ENCODE data around the gene MORN2. TPM values are rescaled to one million over a fixed set of nuclear protein-coding genes. Genes with fewer than 3 reads are reported as not detected.

MORN2 gene
- total RNA-seq, 1 donor from 2014 or later, result 16.6 TPM

DNA sequence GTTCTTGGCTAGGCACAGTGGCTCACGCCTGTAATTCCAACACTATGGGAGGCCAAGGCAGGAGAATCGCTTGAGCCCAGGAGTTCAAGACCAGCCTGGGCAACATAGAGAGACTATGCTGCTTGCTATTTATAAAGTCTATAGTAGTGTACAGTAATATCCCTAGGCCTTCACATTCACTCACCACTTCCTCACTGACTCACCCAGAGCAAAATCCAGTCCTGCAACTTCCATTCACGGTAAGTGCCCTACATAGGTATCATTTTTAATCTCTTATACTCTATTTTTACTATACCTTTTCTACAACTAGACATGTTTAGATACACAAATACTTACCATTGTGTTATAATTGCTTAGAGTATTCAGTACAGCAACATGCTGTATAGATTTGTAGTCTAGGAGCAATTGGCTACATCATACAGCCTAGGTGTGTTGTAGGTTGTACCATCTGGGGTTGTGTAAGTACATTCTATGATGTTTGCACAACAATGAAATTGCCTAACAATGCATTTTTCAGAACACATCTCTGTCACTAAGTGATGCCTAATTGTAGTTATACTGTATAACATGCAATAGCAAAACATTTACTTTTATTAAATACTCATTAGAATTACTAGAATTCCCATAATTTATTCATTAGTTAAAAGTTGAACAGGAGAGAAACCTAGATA lies 8.9 kb upstream of the MORN2 start:
- Mint-ChIP-seq H3K4me1 (ENCODE audit: low read depth, unreplicated experiment) (no peaks in the 10 kb centered on the region), H3K36me3 (ENCODE audit: low read depth, unreplicated experiment) (peaks cover 4% of the 10 kb centered on the region), H3K9me3 (ENCODE audit: unreplicated experiment) (peaks cover 5% of the 10 kb centered on the region), H3K27me3 (ENCODE audit: low read depth, unreplicated experiment) (no peaks in the 10 kb centered on the region), H3K27ac (ENCODE audit: unreplicated experiment) (no peak overlapping the region), H3K4me3 (ENCODE audit: unreplicated experiment) (no peak overlapping the region)
- DNase-seq (ENCODE audit: low read depth), result no peak
- H3K9me3 ChIP-seq (ENCODE audit: insufficient read depth, low read depth, low read length), result no peaks in the 10 kb centered on the region
- peaks cover 13% of the 10 kb centered on the region for H4K20me1 ChIP-seq (ENCODE audit: insufficient read depth, low read length)
- no peak overlapping the region for H3K4me3 ChIP-seq (ENCODE audit: insufficient read depth, low read depth, low read length)
- no peaks in the 10 kb centered on the region for H3K4me1 ChIP-seq (ENCODE audit: insufficient read depth, low read length)
- H3K27ac ChIP-seq (ENCODE audit: low read depth, low read length), result no peak overlapping the region
- H3K9ac ChIP-seq (ENCODE audit: low read length), result no peak overlapping the region
- no peak overlapping the region for H3K4me2 ChIP-seq (ENCODE audit: low read length)
- TF ChIP-seq EZH2 (IDR thresholded peaks at IDR 0.05; ENCODE audit: insufficient read depth, low read length), result no peak
- peaks cover 13% of the 10 kb centered on the region for H3K36me3 ChIP-seq (ENCODE audit: insufficient read depth, low read length)
- H2AFZ ChIP-seq (ENCODE audit: low read depth, low read length), result no peak overlapping the region
- no peak for FAIRE-seq
- peaks cover 21% of the 10 kb centered on the region for H3K79me2 ChIP-seq (ENCODE audit: insufficient read depth, low read length)
- no peaks in the 10 kb centered on the region for H3K27me3 ChIP-seq (ENCODE audit: insufficient read depth, low read length)

DNA sequence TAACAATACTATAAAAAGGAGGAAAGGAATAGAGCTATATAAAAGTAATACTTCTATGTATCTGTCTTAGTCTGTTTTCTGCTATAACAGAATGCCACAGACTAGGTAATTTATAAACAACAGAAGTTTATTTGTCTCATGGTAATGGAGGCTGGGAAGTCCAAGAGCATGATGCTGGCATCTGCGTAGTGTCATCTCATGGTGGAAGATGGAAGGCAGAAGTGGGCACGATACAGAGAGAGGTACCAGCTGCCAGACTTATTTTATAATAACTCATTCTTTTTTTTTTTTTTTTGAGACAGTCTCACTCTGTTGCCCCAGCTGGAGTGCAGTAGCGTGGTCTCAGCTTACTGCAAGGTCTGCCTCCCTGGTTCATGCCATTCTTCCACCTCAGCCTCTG lies 4.3 kb upstream of the MORN2 start:
- Histone ChIP-seq H3K36me3 (ENCODE audit: insufficient read depth, low read length) (peaks cover 6% of the 10 kb centered on the region), H3K27ac (ENCODE audit: low read depth, low read length) (no peak overlapping the region), H3K27me3 (ENCODE audit: insufficient read depth, low read length) (no peaks in the 10 kb centered on the region), H2AFZ (ENCODE audit: low read depth, low read length) (no peak overlapping the region), H3K4me2 (ENCODE audit: low read length) (no peak overlapping the region), H3K9me3 (ENCODE audit: insufficient read depth, low read depth, low read length) (no peaks in the 10 kb centered on the region), H3K9ac (ENCODE audit: low read length) (no peak overlapping the region), H3K4me3 (ENCODE audit: insufficient read depth, low read depth, low read length) (no peak overlapping the region), H3K79me2 (ENCODE audit: insufficient read depth, low read length) (peaks cover 54% of the 10 kb centered on the region), H4K20me1 (ENCODE audit: insufficient read depth, low read length) (peaks cover 7% of the 10 kb centered on the region), H3K4me1 (ENCODE audit: insufficient read depth, low read length) (peaks cover 11% of the 10 kb centered on the region)
- peaks cover 6% of the 10 kb centered on the region for H3K36me3 Mint-ChIP-seq (ENCODE audit: low read depth, unreplicated experiment)
- TF ChIP-seq EZH2 (IDR thresholded peaks at IDR 0.05; ENCODE audit: insufficient read depth, low read length), result no peak
- TF ChIP-seq, protein P1, sequence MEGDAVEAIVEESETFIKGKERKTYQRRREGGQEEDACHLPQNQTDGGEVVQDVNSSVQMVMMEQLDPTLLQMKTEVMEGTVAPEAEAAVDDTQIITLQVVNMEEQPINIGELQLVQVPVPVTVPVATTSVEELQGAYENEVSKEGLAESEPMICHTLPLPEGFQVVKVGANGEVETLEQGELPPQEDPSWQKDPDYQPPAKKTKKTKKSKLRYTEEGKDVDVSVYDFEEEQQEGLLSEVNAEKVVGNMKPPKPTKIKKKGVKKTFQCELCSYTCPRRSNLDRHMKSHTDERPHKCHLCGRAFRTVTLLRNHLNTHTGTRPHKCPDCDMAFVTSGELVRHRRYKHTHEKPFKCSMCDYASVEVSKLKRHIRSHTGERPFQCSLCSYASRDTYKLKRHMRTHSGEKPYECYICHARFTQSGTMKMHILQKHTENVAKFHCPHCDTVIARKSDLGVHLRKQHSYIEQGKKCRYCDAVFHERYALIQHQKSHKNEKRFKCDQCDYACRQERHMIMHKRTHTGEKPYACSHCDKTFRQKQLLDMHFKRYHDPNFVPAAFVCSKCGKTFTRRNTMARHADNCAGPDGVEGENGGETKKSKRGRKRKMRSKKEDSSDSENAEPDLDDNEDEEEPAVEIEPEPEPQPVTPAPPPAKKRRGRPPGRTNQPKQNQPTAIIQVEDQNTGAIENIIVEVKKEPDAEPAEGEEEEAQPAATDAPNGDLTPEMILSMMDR (IDR thresholded peaks at IDR 0.05; ENCODE audit: insufficient read depth, low read depth, low read length), result no peak
- peaks cover 5% of the 10 kb centered on the region for H3K9me3 Mint-ChIP-seq (ENCODE audit: unreplicated experiment)
- H3K27ac Mint-ChIP-seq (ENCODE audit: unreplicated experiment), result no peak overlapping the region
- no peaks in the 10 kb centered on the region for H3K27me3 Mint-ChIP-seq (ENCODE audit: low read depth, unreplicated experiment)
- peaks cover 6% of the 10 kb centered on the region for H3K4me1 Mint-ChIP-seq (ENCODE audit: low read depth, unreplicated experiment)
- DNase-seq (ENCODE audit: low read depth) (no peak), FAIRE-seq (no peak)
- H3K4me3 Mint-ChIP-seq (ENCODE audit: unreplicated experiment), result no peak overlapping the region

DNA sequence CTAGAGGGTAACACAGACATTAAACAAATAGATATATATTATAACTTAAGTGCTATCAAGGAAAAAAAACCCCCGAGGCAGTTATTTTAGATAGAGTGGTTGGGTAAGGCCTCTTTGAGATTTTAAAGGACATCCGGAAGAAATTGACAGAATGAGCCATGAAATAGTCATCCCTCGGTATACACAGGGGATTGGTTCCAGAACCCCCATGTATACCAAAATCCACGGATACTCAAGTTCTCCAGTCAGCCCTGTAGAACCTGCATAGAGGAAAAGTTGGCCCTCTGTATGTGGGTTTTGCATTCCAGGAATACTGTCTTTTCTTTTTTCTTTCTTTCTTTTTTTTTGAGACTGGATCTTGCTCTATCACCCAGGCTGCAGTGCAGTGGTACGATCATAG lies 2.0 kb upstream of the MORN2 start:
- no peak overlapping the region for H3K27ac Mint-ChIP-seq (ENCODE audit: unreplicated experiment)
- H3K4me1 Mint-ChIP-seq (ENCODE audit: low read depth, unreplicated experiment), result peaks cover 8% of the 10 kb centered on the region
- FAIRE-seq (no peak), DNase-seq (ENCODE audit: low read depth) (no peak)
- Histone ChIP-seq H3K4me3 (ENCODE audit: insufficient read depth, low read depth, low read length) (no peak overlapping the region), H3K4me1 (ENCODE audit: insufficient read depth, low read length) (peaks cover 14% of the 10 kb centered on the region), H3K9ac (ENCODE audit: low read length) (no peak overlapping the region), H2AFZ (ENCODE audit: low read depth, low read length) (no peak overlapping the region), H3K4me2 (ENCODE audit: low read length) (no peak overlapping the region), H4K20me1 (ENCODE audit: insufficient read depth, low read length) (peaks cover 7% of the 10 kb centered on the region), H3K27ac (ENCODE audit: low read depth, low read length) (no peak overlapping the region), H3K27me3 (ENCODE audit: insufficient read depth, low read length) (no peaks in the 10 kb centered on the region), H3K9me3 (ENCODE audit: insufficient read depth, low read depth, low read length) (no peaks in the 10 kb centered on the region), H3K79me2 (ENCODE audit: insufficient read depth, low read length) (peaks cover 54% of the 10 kb centered on the region), H3K36me3 (ENCODE audit: insufficient read depth, low read length) (no peaks in the 10 kb centered on the region)
- peaks cover 6% of the 10 kb centered on the region for H3K36me3 Mint-ChIP-seq (ENCODE audit: low read depth, unreplicated experiment)
- no peaks in the 10 kb centered on the region for H3K27me3 Mint-ChIP-seq (ENCODE audit: low read depth, unreplicated experiment)
- no peak overlapping the region for H3K4me3 Mint-ChIP-seq (ENCODE audit: unreplicated experiment)
- peaks cover 5% of the 10 kb centered on the region for H3K9me3 Mint-ChIP-seq (ENCODE audit: unreplicated experiment)
- TF ChIP-seq, protein P1 (IDR thresholded peaks at IDR 0.05; ENCODE audit: insufficient read depth, low read depth, low read length), result no peak
- no peak for TF ChIP-seq EZH2 (IDR thresholded peaks at IDR 0.05; ENCODE audit: insufficient read depth, low read length)
